Endothelial cell of umbilical vein (primary cell): Measurements from ENCODE around the gene LSG1. TPM values are rescaled to one million over a fixed set of nuclear protein-coding genes. Genes with fewer than 3 reads are reported as not detected.

Experiments
- BruUV-seq: library from RNA; stranded (reverse); fragments of 400-500 nt; replicated peaks from 2 replicates; lab custom pipeline; 2021; lab: Mats Ljungman, UMichigan
- CTCF ChIA-PET: fragments of 300-600, 350-600 bp; sonication (Branson Sonifier 250); formaldehyde crosslinking; loops from one replicate; lab custom pipeline; 2021; ENCODE audit warnings: antibody characterized with exemption, inconsistent platforms; lab: Charles Lee
- POLR2A ChIA-PET: fragments of 300-600, 350-600 bp; sonication (Branson Sonifier 250); formaldehyde crosslinking; loops from one replicate; lab custom pipeline; 2021; ENCODE audit warnings: antibody characterized with exemption, inconsistent platforms; lab: Charles Lee
- DNase-seq: peaks from one replicate; pipeline ENCODE4 v3.0.0-alpha.2; 2011; ENCODE audit warnings: low read depth, low spot score
- FAIRE-seq: peaks from 2 replicates; lab custom pipeline; 2011; peaks lifted over from hg19 to GRCh38; lab: Jason Lieb, UNC
- H2AFZ ChIP-seq: 2 replicates; pipeline ENCODE4 v1.6.0; 2012; ENCODE audit warnings: low read depth, low read length, control low read depth, inconsistent platforms
- H3K27ac ChIP-seq: 2 replicates; pipeline ENCODE4 v1.5.1; 2011; ENCODE audit warnings: low read depth, mild to moderate bottlenecking, control low read depth, low read length, moderate library complexity; ENCODE audit not compliant: insufficient read depth
- H3K27me3 ChIP-seq, 2 experiments: 2 replicates each; pipeline versions ENCODE4 v1.6.0 to v1.6.1; 2011; ENCODE audit warnings: low read length in 2 of 2, mixed read lengths in 1 of 2; ENCODE audit not compliant: control insufficient read depth in 2 of 2, insufficient read depth in 2 of 2
- H3K36me3 ChIP-seq, 2 experiments: 2 replicates in 1 of 2; 3 replicates in 1 of 2; pipeline ENCODE4 v1.5.1; 2011; ENCODE audit warnings: low read length in 2 of 2, mild to moderate bottlenecking in 1 of 2, moderate library complexity in 1 of 2; ENCODE audit not compliant: control insufficient read depth in 2 of 2, insufficient read depth in 2 of 2; ENCODE audit errors: extremely low read depth in 1 of 2
- H3K4me1 ChIP-seq: 3 replicates; pipeline ENCODE4 v1.5.1; 2011; ENCODE audit warnings: mild to moderate bottlenecking, low read length; ENCODE audit not compliant: control insufficient read depth, insufficient read depth; ENCODE audit errors: extremely low read depth
- H3K4me2 ChIP-seq: 2 replicates; pipeline ENCODE4 v1.6.1; 2011; ENCODE audit warnings: low read length, control low read depth, mixed read lengths; ENCODE audit not compliant: insufficient read depth
- H3K4me3 ChIP-seq, 3 experiments: fragments of 200-600 bp in 1 of 3; sonication (generic), shearing (Covaris generic) in 1 of 3; replicated peaks in 1 of 3; 2 replicates each; pipeline ENCODE4 v1.5.1; 2011 to 2016; ENCODE audit warnings: control low read depth in 3 of 3, low read length in 3 of 3, mild to moderate bottlenecking in 2 of 3, inconsistent platforms in 1 of 3, low read depth in 1 of 3, moderate library complexity in 1 of 3; ENCODE audit not compliant: insufficient read depth in 1 of 3
- H3K79me2 ChIP-seq: 2 replicates; pipeline ENCODE4 v1.6.0; 2012; ENCODE audit warnings: low read length, inconsistent platforms; ENCODE audit not compliant: control insufficient read depth, insufficient read depth
- H3K9ac ChIP-seq: replicated peaks from 2 replicates; pipeline ENCODE3; 2011; ENCODE audit warnings: low read length, control low read depth; ENCODE audit not compliant: insufficient read depth; ENCODE audit errors: extremely low read depth
- H3K9me1 ChIP-seq: replicated peaks from 3 replicates; pipeline ENCODE4 v1.6.0; 2011; ENCODE audit warnings: mild to moderate bottlenecking, low read length; ENCODE audit not compliant: control insufficient read depth, insufficient read depth; ENCODE audit errors: extremely low read depth
- H3K9me3 ChIP-seq: replicated peaks from 2 replicates; pipeline ENCODE4 v1.5.1; 2012; ENCODE audit warnings: low read length, inconsistent platforms; ENCODE audit not compliant: control insufficient read depth, insufficient read depth
- H4K20me1 ChIP-seq: replicated peaks from 2 replicates; pipeline ENCODE3; 2011; ENCODE audit warnings: mild to moderate bottlenecking, low read length; ENCODE audit not compliant: control insufficient read depth, insufficient read depth; ENCODE audit errors: extremely low read depth
- CTCF ChIP-seq, 2 donors: IDR thresholded peaks; 1 replicate in 1 of 2; 2 replicates in 1 of 2; pipeline ENCODE4 v1.5.1; 2011; ENCODE audit warnings: low read length in 2 of 2, mild to moderate bottlenecking in 2 of 2, moderate library complexity in 2 of 2, control low read depth in 1 of 2, inconsistent platforms in 1 of 2, low read depth in 1 of 2; ENCODE audit not compliant: insufficient read depth in 1 of 2; ENCODE audit errors: extremely low read depth in 1 of 2
- EZH2 ChIP-seq: IDR thresholded peaks from 2 replicates; pipeline ENCODE4 v1.6.1; 2012; ENCODE audit warnings: borderline replicate concordance, low read depth, mild to moderate bottlenecking, moderate library complexity, low read length, inconsistent platforms; ENCODE audit not compliant: severe bottlenecking
- FOS ChIP-seq: IDR thresholded peaks from 2 replicates; pipeline ENCODE4 v1.6.1; 2011; ENCODE audit warnings: mild to moderate bottlenecking, low read length, moderate library complexity, borderline replicate concordance; ENCODE audit not compliant: insufficient read depth
- GATA2 ChIP-seq: IDR thresholded peaks from 2 replicates; pipeline ENCODE4 v1.7.0; 2011; ENCODE audit warnings: low read depth, mild to moderate bottlenecking, moderate library complexity, mixed read lengths, low read length; ENCODE audit not compliant: insufficient read length, insufficient read depth
- JUN ChIP-seq: IDR thresholded peaks from 2 replicates; pipeline ENCODE4 v1.6.1; 2011; ENCODE audit warnings: borderline replicate concordance, low read depth; ENCODE audit not compliant: insufficient read length, insufficient read depth
- MAX ChIP-seq: IDR thresholded peaks from 2 replicates; pipeline ENCODE4 v1.6.1; 2011; ENCODE audit not compliant: insufficient read depth, insufficient read length
- MYC ChIP-seq: IDR thresholded peaks from one replicate; pipeline ENCODE4 v1.6.1; 2011; ENCODE audit warnings: mild to moderate bottlenecking, low read depth, low read length
- POLR2A ChIP-seq: IDR thresholded peaks from 2 replicates; pipeline ENCODE4 v1.6.1; 2012; ENCODE audit warnings: low read depth, mild to moderate bottlenecking, control low read depth, low read length
- POLR2AphosphoS5 ChIP-seq: IDR thresholded peaks from 2 replicates; pipeline ENCODE4 v1.6.1; 2012; ENCODE audit warnings: low read depth, mild to moderate bottlenecking, control low read depth, low read length, moderate library complexity; ENCODE audit not compliant: insufficient read depth
- dilution Hi-C: fragments of 300-500 bp; cut with MboI; formaldehyde crosslinking; loops from one replicate; pipeline ENCODE4 v1.15.0; 2019; ENCODE audit warnings: low sequenced_read_pairs; ENCODE audit not compliant: extremely low pct_ligation_motif_present
- intact Hi-C: fragments of 100-400 bp; cut with micrococcal nuclease; formaldehyde crosslinking; loops from one replicate; pipeline ENCODE4 v1.10.0; 2022
- polyA plus RNA-seq, 4 experiments: library from polyadenylated mRNA; depleted of rRNA in 3 of 4; stranded (reverse) in 3 of 4; unstranded in 1 of 4; fragments of >200 nt; gene quantifications; 2 replicates each; pipeline versions ENCODE4 v1.2.1 to v1.2.3, GENCODE V29; 2011 to 2012; ENCODE audit warnings: missing spikeins in 1 of 4
- total RNA-seq: library from RNA; stranded (reverse); gene quantifications from 2 replicates; pipeline ENCODE4 v1.2.3, GENCODE V29; 2021

Gene LSG1
- total and polyA plus RNA-seq, 2 donors (not counting 3 experiments of a cell fraction or from before 2014, with no cell fraction given): 50.0 to 52.7 TPM

- no peaks in the 10 kb centered on the region for H3K9me3 ChIP-seq
- ChIA-PET CTCF (interaction anchor here (2.5 to 2.9 kb wide), 2 partner anchors 17 to 24 kb away, joined by 13 to 22 read pairs; partner anchors contain the start of gene TMEM44), POLR2A (interaction anchor here (0.7 kb wide), 2 partner anchors 295 to 629 kb away, joined by 3 to 4 read pairs; no protein-coding TSS in a partner anchor)
- DNase-seq (no peak), FAIRE-seq (no peak)
- peaks cover 13% of the 10 kb centered on the region for H3K79me2 ChIP-seq
- H3K4me3 ChIP-seq: no peak overlapping the region
- peaks cover 48% of the 10 kb centered on the region for H3K4me1 ChIP-seq
- no peaks in the 10 kb centered on the region for H3K9me1 ChIP-seq
- peaks cover 6 to 8% of the 10 kb centered on the region in 2 experiments for H3K36me3 ChIP-seq
- BruUV-seq: no TSS peak
- no peaks in the 10 kb centered on the region for H3K27me3 ChIP-seq
- dilution Hi-C loops (no loop called here), intact Hi-C loops (no loop called here)
- H4K20me1 ChIP-seq: no peaks in the 10 kb centered on the region
- peak overlapping the region; percentile 98 for H3K27ac ChIP-seq
- H3K9ac ChIP-seq: no peak overlapping the region
- no peak overlapping the region for H3K4me2 ChIP-seq
- TF ChIP-seq POLR2A (no peak), FOS (no peak), GATA2 (no peak), MYC (no peak), EZH2 (no peak), JUN (no peak), CTCF (IDR thresholded peaks at IDR 0.05; ENCODE audit: extremely low read depth in 1 of 2, insufficient read depth in 1 of 2, low read depth in 1 of 2, low read length in 2 of 2) (no peak), MAX (no peak), POLR2AphosphoS5 (no peak)
- H2AFZ ChIP-seq: no peak overlapping the region
Observed at GRCh38 chr3:194657439-194657838, 14.6 kb downstream of the LSG1 start.
